ENCODE measurements around the gene BCAS1.

Gene BCAS1

GRCh38 chr20:53921443-53921973 is 148.9 kb downstream of the BCAS1 start:
- DNase-seq: no peak

GRCh38 chr20:53920647-53921245 is 149.6 kb downstream of the BCAS1 start:
- no peak for DNase-seq

- no peak for DNase-seq
These were observed 150.5 kb downstream of the BCAS1 start for GRCh38 chr20:53919886-53920285.

- DNase-seq: no peak
These were observed 151.4 kb downstream of the BCAS1 start for GRCh38 chr20:53918949-53919361.

GRCh38 chr20:53918020-53918311 is 152.4 kb downstream of the BCAS1 start:
- DNase-seq: no peak

- peak; percentile 94 for DNase-seq
These were observed 153.0 kb downstream of the BCAS1 start for GRCh38 chr20:53917145-53918019.

GRCh38 chr20:53916173-53916512 is 154.3 kb downstream of the BCAS1 start:
- DNase-seq: no peak

GRCh38 chr20:53915446-53916172 is 154.8 kb downstream of the BCAS1 start:
- peak; percentile 92 for DNase-seq

GRCh38 chr20:53914781-53915445 is 155.5 kb downstream of the BCAS1 start:
- no peak for DNase-seq

- peak; percentile 74 for DNase-seq
These were observed 156.2 kb downstream of the BCAS1 start for GRCh38 chr20:53914091-53914780.

- DNase-seq: no peak
These were observed 159.1 kb downstream of the BCAS1 start for GRCh38 chr20:53911301-53911700.

GRCh38 chr20:53910351-53911002 is 159.9 kb downstream of the BCAS1 start:
- DNase-seq: no peak

GRCh38 chr20:53907968-53908751 is 162.2 kb downstream of the BCAS1 start:
- DNase-seq: no peak

- no peak for DNase-seq
These were observed 164.6 kb downstream of the BCAS1 start for GRCh38 chr20:53905820-53906191.

GRCh38 chr20:53905019-53905819 is 165.2 kb downstream of the BCAS1 start:
- no peak for DNase-seq

GRCh38 chr20:53904261-53904660 is 166.1 kb downstream of the BCAS1 start:
- DNase-seq: no peak

- DNase-seq: no peak
These were observed 166.8 kb downstream of the BCAS1 start for GRCh38 chr20:53903652-53903987.

GRCh38 chr20:53902968-53903651 is 167.3 kb downstream of the BCAS1 start:
- no peak for DNase-seq

- no peak for DNase-seq
These were observed 168.8 kb downstream of the BCAS1 start for GRCh38 chr20:53901497-53902096.

Measured in fibroblast of skin of right quadriceps (primary cell).